ENCODE results near the gene MED31.

Gene MED31

DNA sequence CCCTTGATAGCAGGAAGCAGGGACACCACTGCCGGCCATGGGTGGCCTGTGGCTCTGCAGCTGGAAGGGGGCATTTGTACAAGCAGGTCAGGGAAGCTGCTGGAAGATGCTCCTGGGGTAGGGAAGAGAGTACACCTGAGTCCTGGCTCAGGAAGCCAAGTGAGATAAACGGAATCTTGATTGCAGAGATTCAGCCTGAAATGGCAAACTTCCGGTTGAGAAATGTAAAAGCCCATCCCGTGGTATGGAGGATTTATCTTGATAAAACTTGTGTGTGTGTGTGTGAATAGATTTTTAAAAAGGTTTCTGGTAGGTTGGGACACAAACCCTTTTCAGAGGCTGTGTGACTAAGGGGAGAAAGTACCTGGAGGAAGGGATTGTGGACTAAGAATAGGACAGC is 29.8 kb upstream of the MED31 start:
- Histone ChIP-seq H3K4me1 (ENCODE audit: insufficient read depth, poor library complexity, severe bottlenecking) (peaks cover 27% of the 10 kb centered on the region), H3K9me3 (ENCODE audit: severe bottlenecking) (no peaks in the 10 kb centered on the region), H3K36me3 (ENCODE audit: low read depth) (no peaks in the 10 kb centered on the region), H3K4me3 (ENCODE audit: severe bottlenecking) (no peak overlapping the region), H3K27ac (ENCODE audit: poor library complexity, severe bottlenecking) (peak overlapping the region; percentile 41), H3K27me3 (ENCODE audit: insufficient read depth, poor library complexity, severe bottlenecking) (no peaks in the 10 kb centered on the region)
- DNase-seq (ENCODE audit: low spot score) (no peak), ATAC-seq (ENCODE audit: low read depth) (no peak)
- TF ChIP-seq, protein P1, sequence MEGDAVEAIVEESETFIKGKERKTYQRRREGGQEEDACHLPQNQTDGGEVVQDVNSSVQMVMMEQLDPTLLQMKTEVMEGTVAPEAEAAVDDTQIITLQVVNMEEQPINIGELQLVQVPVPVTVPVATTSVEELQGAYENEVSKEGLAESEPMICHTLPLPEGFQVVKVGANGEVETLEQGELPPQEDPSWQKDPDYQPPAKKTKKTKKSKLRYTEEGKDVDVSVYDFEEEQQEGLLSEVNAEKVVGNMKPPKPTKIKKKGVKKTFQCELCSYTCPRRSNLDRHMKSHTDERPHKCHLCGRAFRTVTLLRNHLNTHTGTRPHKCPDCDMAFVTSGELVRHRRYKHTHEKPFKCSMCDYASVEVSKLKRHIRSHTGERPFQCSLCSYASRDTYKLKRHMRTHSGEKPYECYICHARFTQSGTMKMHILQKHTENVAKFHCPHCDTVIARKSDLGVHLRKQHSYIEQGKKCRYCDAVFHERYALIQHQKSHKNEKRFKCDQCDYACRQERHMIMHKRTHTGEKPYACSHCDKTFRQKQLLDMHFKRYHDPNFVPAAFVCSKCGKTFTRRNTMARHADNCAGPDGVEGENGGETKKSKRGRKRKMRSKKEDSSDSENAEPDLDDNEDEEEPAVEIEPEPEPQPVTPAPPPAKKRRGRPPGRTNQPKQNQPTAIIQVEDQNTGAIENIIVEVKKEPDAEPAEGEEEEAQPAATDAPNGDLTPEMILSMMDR (IDR thresholded peaks at IDR 0.05; ENCODE audit: poor library complexity, severe bottlenecking): no peak

DNA sequence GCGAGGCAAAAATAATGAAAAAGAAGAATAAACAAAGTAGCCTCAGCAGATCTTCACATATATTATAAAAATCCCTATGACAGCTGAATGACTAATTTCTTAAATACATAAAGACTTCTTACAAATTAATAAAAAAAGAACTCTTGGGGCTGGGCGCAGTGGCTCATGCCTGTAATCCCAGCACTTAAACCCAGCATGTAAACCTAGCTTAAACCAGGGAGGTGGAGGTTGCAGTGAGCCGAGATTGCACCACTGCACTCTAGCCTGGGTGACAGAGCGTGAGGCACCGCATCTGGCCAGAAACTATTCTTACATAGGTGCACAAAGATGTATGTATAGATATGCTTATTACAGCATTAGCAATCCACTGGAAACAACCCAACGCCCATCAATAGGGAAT is 27.8 kb upstream of the MED31 start:
- Histone ChIP-seq H3K36me3 (ENCODE audit: low read depth) (no peaks in the 10 kb centered on the region), H3K9me3 (ENCODE audit: severe bottlenecking) (no peaks in the 10 kb centered on the region), H3K27me3 (ENCODE audit: insufficient read depth, poor library complexity, severe bottlenecking) (no peaks in the 10 kb centered on the region), H3K4me3 (ENCODE audit: severe bottlenecking) (no peak overlapping the region), H3K27ac (ENCODE audit: poor library complexity, severe bottlenecking) (peak overlapping the region; percentile 34), H3K4me1 (ENCODE audit: insufficient read depth, poor library complexity, severe bottlenecking) (peaks cover 27% of the 10 kb centered on the region)
- TF ChIP-seq, protein P1 (IDR thresholded peaks at IDR 0.05; ENCODE audit: poor library complexity, severe bottlenecking): no peak
- no peak for DNase-seq (ENCODE audit: low spot score)
- ATAC-seq (ENCODE audit: low read depth): peak; percentile 75

DNA sequence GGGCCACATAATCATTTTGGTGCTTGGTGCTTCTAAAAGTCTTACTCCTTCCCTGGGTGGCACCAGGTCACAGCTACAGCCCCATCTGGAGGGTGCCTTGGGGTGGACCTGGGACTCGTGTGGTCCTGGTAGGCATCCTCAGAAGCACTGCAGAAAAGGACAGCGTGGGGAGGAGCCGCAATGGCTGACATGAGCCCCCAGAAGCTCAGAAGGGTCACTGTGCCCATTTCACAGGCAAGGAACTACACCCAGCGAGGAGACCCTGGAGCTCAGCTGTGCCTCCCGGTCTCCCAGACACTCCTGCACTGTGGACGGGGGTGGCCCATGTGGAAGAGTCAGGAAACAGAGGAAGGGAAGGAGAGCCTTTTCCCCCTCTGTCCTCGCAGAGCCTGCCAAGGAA is 26.5 kb upstream of the MED31 start:
- Histone ChIP-seq H3K4me3 (ENCODE audit: severe bottlenecking) (no peak overlapping the region), H3K9me3 (ENCODE audit: severe bottlenecking) (no peaks in the 10 kb centered on the region), H3K4me1 (ENCODE audit: insufficient read depth, poor library complexity, severe bottlenecking) (peaks cover 27% of the 10 kb centered on the region), H3K27ac (ENCODE audit: poor library complexity, severe bottlenecking) (no peak overlapping the region), H3K27me3 (ENCODE audit: insufficient read depth, poor library complexity, severe bottlenecking) (no peaks in the 10 kb centered on the region), H3K36me3 (ENCODE audit: low read depth) (no peaks in the 10 kb centered on the region)
- no peak for ATAC-seq (ENCODE audit: low read depth)
- no peak for DNase-seq (ENCODE audit: low spot score)
- TF ChIP-seq, protein P1 (IDR thresholded peaks at IDR 0.05; ENCODE audit: poor library complexity, severe bottlenecking): no peak

DNA sequence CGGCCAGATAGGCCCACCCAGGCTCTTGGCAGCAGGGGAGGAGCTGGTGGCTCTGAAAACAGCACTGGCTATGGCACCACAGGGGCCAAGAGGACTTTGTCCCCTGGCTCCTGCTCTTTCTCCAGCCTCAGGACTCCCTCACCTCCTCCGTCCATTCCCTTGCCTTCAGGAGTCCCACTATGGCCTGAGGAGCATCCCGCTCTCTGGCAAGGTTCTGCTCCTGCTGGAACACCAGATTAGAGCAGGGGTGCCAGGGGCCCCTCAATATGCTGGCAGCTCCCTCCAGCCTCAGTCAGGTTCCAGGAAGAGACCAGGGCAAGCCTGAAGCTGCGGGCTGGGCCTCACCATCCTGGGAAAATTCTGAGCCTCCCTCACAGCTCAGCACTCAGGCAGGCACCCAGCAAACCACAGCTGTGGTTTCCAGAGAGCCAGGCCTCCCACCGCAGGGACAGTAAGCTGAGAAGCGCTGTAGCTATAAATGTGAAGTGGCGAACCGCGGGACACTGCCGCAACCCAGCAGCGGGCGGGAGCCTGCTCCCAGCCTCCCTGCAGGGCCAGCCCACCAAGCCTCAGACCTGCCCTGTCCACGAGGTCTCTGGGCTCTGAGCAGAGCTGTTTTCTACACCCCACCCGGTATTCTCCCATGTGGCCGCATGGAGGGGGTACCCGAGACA is 25.9 kb upstream of the MED31 start:
- Histone ChIP-seq H3K4me3 (ENCODE audit: severe bottlenecking) (no peak overlapping the region), H3K4me1 (ENCODE audit: insufficient read depth, poor library complexity, severe bottlenecking) (peaks cover 27% of the 10 kb centered on the region), H3K27me3 (ENCODE audit: insufficient read depth, poor library complexity, severe bottlenecking) (no peaks in the 10 kb centered on the region), H3K27ac (ENCODE audit: poor library complexity, severe bottlenecking) (no peak overlapping the region), H3K36me3 (ENCODE audit: low read depth) (no peaks in the 10 kb centered on the region), H3K9me3 (ENCODE audit: severe bottlenecking) (no peaks in the 10 kb centered on the region)
- TF ChIP-seq, protein P1 (IDR thresholded peaks at IDR 0.05; ENCODE audit: poor library complexity, severe bottlenecking): no peak
- no peak for DNase-seq (ENCODE audit: low spot score)
- no peak for ATAC-seq (ENCODE audit: low read depth)

DNA sequence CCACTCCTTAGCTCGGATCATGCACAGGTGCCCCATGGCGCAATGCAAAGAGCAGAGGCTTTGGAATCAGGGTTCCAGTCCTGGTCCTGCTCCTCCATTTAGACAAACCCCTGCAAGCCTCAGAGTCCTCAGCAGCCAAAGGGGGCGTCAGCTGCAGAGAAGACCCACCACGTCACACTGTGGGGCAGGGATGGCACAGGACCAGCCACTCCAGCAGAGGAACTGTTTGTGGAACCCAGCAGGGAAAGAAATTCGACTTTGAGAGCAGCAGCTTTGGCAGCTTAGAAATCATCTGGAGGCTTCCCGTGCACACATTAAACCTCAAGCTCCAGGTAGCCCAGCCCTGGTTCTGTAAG is 25.4 kb upstream of the MED31 start:
- Histone ChIP-seq H3K4me3 (ENCODE audit: severe bottlenecking) (no peak overlapping the region), H3K36me3 (ENCODE audit: low read depth) (no peaks in the 10 kb centered on the region), H3K27ac (ENCODE audit: poor library complexity, severe bottlenecking) (no peak overlapping the region), H3K27me3 (ENCODE audit: insufficient read depth, poor library complexity, severe bottlenecking) (no peaks in the 10 kb centered on the region), H3K4me1 (ENCODE audit: insufficient read depth, poor library complexity, severe bottlenecking) (peaks cover 23% of the 10 kb centered on the region), H3K9me3 (ENCODE audit: severe bottlenecking) (no peaks in the 10 kb centered on the region)
- DNase-seq (ENCODE audit: low spot score): no peak
- TF ChIP-seq, protein P1 (IDR thresholded peaks at IDR 0.05; ENCODE audit: poor library complexity, severe bottlenecking): no peak
- no peak for ATAC-seq (ENCODE audit: low read depth)
